Natural killer cell (primary cell): ENCODE measurements around the gene INAVA. TPM values are rescaled to one million over a fixed set of nuclear protein-coding genes. Genes with fewer than 3 reads are reported as not detected.

Experiments
- ATAC-seq, 3 donors: fragments of 150-1000 bp in 2 of 3; fragments of 200-7000 bp in 1 of 3; cut with Tn5 transposase; 1 replicate in 1 of 3; 2 replicates in 2 of 3; pipeline ENCODE4 v1.10.0; 2021; ENCODE audit warnings: mild to moderate bottlenecking in 2 of 3, moderate library complexity in 2 of 3
- DNase-seq, 2 donors: peaks; one replicate each; pipeline versions ENCODE4 v3.0.0 to v3.0.0-alpha.2; 2013 to 2021; ENCODE audit warnings: mixed read lengths in 1 of 2
- H3K27ac ChIP-seq: one replicate; pipeline ENCODE4 v1.5.1; 2013; ENCODE audit warnings: mild to moderate bottlenecking, low read length
- H3K27me3 ChIP-seq: one replicate; pipeline ENCODE4 v1.6.1; 2013; ENCODE audit warnings: low read length; ENCODE audit not compliant: control insufficient read depth, insufficient read depth
- H3K36me3 ChIP-seq: one replicate; pipeline ENCODE4 v1.6.1; 2013; ENCODE audit warnings: low read length; ENCODE audit not compliant: control insufficient read depth, insufficient read depth
- H3K4me1 ChIP-seq: one replicate; pipeline ENCODE4 v1.6.1; 2013; ENCODE audit warnings: low read length; ENCODE audit not compliant: control insufficient read depth, insufficient read depth
- H3K4me3 ChIP-seq: one replicate; pipeline ENCODE4 v1.5.1; 2013; ENCODE audit warnings: low read length
- H3K9me3 ChIP-seq: one replicate; pipeline ENCODE4 v1.6.1; 2013; ENCODE audit warnings: low read length; ENCODE audit not compliant: control insufficient read depth, insufficient read depth
- H3K27ac Mint-ChIP-seq, 2 donors: one replicate each; pipeline ENCODE4 v1.8.0; 2022; ENCODE audit warnings: mild to moderate bottlenecking in 2 of 2, mixed read lengths in 2 of 2, moderate library complexity in 1 of 2
- H3K27me3 Mint-ChIP-seq, 2 donors: one replicate each; pipeline ENCODE4 v1.8.0; 2022; ENCODE audit warnings: low read depth in 2 of 2, mixed read lengths in 2 of 2
- H3K36me3 Mint-ChIP-seq: one replicate; pipeline ENCODE4 v1.8.0; 2022; ENCODE audit warnings: mixed read lengths
- H3K4me1 Mint-ChIP-seq, 2 donors: one replicate each; pipeline ENCODE4 v1.8.0; 2022; ENCODE audit warnings: mixed read lengths in 2 of 2
- H3K4me3 Mint-ChIP-seq: one replicate; pipeline ENCODE4 v1.8.0; 2022; ENCODE audit warnings: mild to moderate bottlenecking, moderate library complexity, mixed read lengths
- H3K9me3 Mint-ChIP-seq, 2 donors: one replicate each; pipeline ENCODE4 v1.8.0; 2022; ENCODE audit warnings: mixed read lengths in 2 of 2
- CTCF ChIP-seq: fragments of 200-600 bp; IDR thresholded peaks from one replicate; pipeline ENCODE4 v1.8.0; 2022; ENCODE audit warnings: antibody characterized with exemption
- WGBS: methylation state at CpG from one replicate; pipeline ENCODE4 v1.1.7; 2013; ENCODE audit warnings: missing lambda C conversion rate; ENCODE audit not compliant: insufficient coverage; 5-methylcytosine and 5-hydroxymethylcytosine counted together
- intact Hi-C: fragments of 100-400 bp; cut with micrococcal nuclease; formaldehyde crosslinking; loops from one replicate; pipeline ENCODE4 v1.14.2; 2022
- total RNA-seq, 4 donors: library from RNA; stranded (reverse); fragments of 120-200 nt in 1 of 4; gene quantifications; one replicate each; pipeline versions ENCODE4 v1.2.3 to v1.2.4, GENCODE V29; 2013 to 2022

INAVA gene
- total RNA-seq, 3 donors from 2014 or later (not counting 1 experiment from before 2014, with no cell fraction given), result 0.13 to 0.18 TPM; not detected in 1

DNA sequence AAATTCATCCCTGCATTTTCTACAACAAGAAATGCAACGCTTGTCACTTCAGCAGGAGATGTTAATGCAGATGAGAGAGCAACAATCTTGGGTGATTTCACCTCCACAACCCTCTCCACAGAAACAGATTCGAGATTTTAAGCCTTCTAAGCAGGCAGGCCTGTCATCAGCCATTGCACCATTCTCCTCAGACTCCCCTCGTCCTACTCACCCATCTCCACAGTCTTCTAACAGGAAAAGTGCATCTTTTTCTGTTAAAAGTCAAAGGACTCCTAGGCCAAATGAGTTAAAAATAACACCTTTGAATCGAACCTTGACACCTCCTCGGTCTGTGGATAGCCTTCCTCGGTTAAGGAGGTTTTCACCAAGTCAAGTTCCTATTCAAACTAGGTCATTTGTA, 45.3 kb upstream of the INAVA start:
- Histone ChIP-seq H3K27ac (no peak overlapping the region), H3K4me1 (no peaks in the 10 kb centered on the region), H3K9me3 (no peaks in the 10 kb centered on the region), H3K27me3 (no peaks in the 10 kb centered on the region), H3K4me3 (no peak overlapping the region), H3K36me3 (no peaks in the 10 kb centered on the region)
- peaks cover 17 to 22% of the 10 kb centered on the region in 2 donors for H3K4me1 Mint-ChIP-seq
- TF ChIP-seq CTCF, result no peak
- peaks cover 9% of the 10 kb centered on the region in 2 donors for H3K27me3 Mint-ChIP-seq
- H3K9me3 Mint-ChIP-seq, result no peaks in the 10 kb centered on the region
- DNase-seq (no peak), ATAC-seq (peak in 2 of 3 donors; percentile 38 to 57)
- intact Hi-C loops, result no loop called here
- no peaks in the 10 kb centered on the region for H3K36me3 Mint-ChIP-seq
- H3K27ac Mint-ChIP-seq, result no peak overlapping the region
- no peak overlapping the region for H3K4me3 Mint-ChIP-seq
- WGBS, result 67% methylated on average over 6 of the region's 6 CpGs

- Mint-ChIP-seq H3K27me3 (peaks cover 9% of the 10 kb centered on the region in 2 donors), H3K36me3 (no peaks in the 10 kb centered on the region), H3K4me1 (peaks cover 17 to 22% of the 10 kb centered on the region in 2 donors), H3K9me3 (no peaks in the 10 kb centered on the region), H3K27ac (no peak overlapping the region), H3K4me3 (no peak overlapping the region)
- H3K36me3 ChIP-seq, result no peaks in the 10 kb centered on the region
- no peaks in the 10 kb centered on the region for H3K9me3 ChIP-seq
- intact Hi-C loops, result no loop called here
- H3K27ac ChIP-seq, result no peak overlapping the region
- no peaks in the 10 kb centered on the region for H3K4me1 ChIP-seq
- H3K4me3 ChIP-seq, result no peak overlapping the region
- H3K27me3 ChIP-seq, result no peaks in the 10 kb centered on the region
- no peak for TF ChIP-seq CTCF
- no peak for ATAC-seq
- DNase-seq, result no peak
Measured at GRCh38 chr1:200850554-200850953, 44.1 kb upstream of the INAVA start.

DNA sequence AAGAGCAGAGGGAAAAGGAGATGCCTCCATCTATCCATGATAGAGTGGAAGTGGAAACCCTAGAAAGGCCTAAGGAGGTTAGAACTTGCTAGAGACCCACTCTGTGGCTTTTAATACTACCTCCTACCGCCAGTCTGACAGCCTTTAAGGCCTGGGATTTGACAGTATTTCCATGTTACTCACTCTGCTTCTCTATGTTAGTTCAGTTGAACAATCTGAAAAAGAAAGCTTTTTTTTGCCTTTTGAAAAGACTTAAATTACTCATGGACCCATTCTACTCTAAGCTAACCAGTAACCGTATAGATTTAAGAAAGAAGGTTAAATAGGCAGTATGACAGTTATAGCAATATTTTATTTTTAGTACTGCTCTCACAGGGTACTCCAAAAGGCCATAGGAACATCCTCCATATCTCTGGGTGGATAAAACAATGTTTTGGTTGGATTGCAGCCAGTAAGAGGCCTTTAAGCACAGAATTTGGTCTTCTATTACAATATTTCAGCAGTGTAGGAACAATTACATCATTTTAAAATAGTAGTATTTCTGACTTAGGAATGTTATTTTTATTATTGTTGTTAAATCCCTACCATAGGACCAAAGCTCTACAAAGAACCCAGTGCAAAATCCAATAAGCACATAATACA, 37.9 kb upstream of the INAVA start:
- Mint-ChIP-seq H3K4me1 (peaks cover 9 to 17% of the 10 kb centered on the region in 2 donors), H3K9me3 (no peaks in the 10 kb centered on the region), H3K36me3 (no peaks in the 10 kb centered on the region), H3K27ac (no peak overlapping the region), H3K4me3 (no peak overlapping the region), H3K27me3 (peaks cover 0 to 3% of the 10 kb centered on the region in 2 donors)
- no peak overlapping the region for H3K27ac ChIP-seq
- H3K27me3 ChIP-seq, result no peaks in the 10 kb centered on the region
- no peak overlapping the region for H3K4me3 ChIP-seq
- intact Hi-C loops, result no loop called here
- no peaks in the 10 kb centered on the region for H3K9me3 ChIP-seq
- DNase-seq (no peak), ATAC-seq (no peak)
- no peaks in the 10 kb centered on the region for H3K36me3 ChIP-seq
- 100% methylated on average over 1 of the region's 2 CpGs for WGBS
- H3K4me1 ChIP-seq, result peaks cover 3% of the 10 kb centered on the region
- TF ChIP-seq CTCF, result no peak

GRCh38 chr1:200857804-200858203, 36.9 kb upstream of the INAVA start:
- TF ChIP-seq CTCF, result no peak
- WGBS, result 44% methylated on average over 1 of the region's 1 CpG

More at GRCh38 chr1:200857804-200858203, 36.9 kb upstream of the INAVA start:
- Mint-ChIP-seq H3K9me3 (no peaks in the 10 kb centered on the region), H3K4me1 (peaks cover 18 to 27% of the 10 kb centered on the region in 2 donors), H3K4me3 (peak overlapping the region; percentile 21), H3K36me3 (no peaks in the 10 kb centered on the region), H3K27ac (no peak overlapping the region), H3K27me3 (no peaks in the 10 kb centered on the region)
- intact Hi-C loops, result no loop called here
- H3K27ac ChIP-seq, result no peak overlapping the region
- no peaks in the 10 kb centered on the region for H3K36me3 ChIP-seq
- no peaks in the 10 kb centered on the region for H3K27me3 ChIP-seq
- DNase-seq (no peak), ATAC-seq (peak in 1 of 3 donors; percentile 21)
- H3K4me1 ChIP-seq, result peaks cover 9% of the 10 kb centered on the region
- no peak overlapping the region for H3K4me3 ChIP-seq
- no peaks in the 10 kb centered on the region for H3K9me3 ChIP-seq
